ENCODE measurements around the gene BCL11A.

DNA sequence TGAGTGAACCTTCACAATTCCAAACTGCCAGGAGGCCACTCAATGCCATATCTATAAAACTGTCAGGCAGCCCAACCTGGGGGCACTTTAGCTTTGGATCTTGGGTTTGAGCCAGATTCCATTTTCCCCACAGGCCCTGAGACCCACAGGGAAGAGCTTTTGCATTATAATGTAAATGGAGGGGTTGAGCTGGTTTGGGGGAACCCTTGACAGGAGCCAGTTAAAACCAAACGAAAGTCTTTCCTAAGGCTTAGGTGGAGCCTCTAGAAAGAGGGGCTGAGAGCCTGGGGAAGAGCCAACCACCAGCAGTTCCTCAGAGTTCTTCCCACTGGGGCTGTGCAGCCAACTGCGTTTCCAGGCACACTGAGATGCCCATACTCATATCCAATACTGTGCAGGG lies 42.7 kb downstream of the BCL11A start:
- TF ChIP-seq EZH2 (IDR thresholded peaks at IDR 0.05) (no peak), POLR2AphosphoS5 (IDR thresholded peaks at IDR 0.05; ENCODE audit: borderline replicate concordance, low read depth, low read length) (no peak)

All from SK-N-MC (cell line).